ENCODE results near the gene TIMP4. TPM values are rescaled to one million over a fixed set of nuclear protein-coding genes. Genes with fewer than 3 reads are reported as not detected.

The TIMP4 gene
- total RNA-seq, 1 experiment from 2014 or later = 8.4 TPM

- no peak overlapping the region for H3K4me2 ChIP-seq (ENCODE audit: insufficient read depth, insufficient read length, low read length)
- TF ChIP-seq, protein P1, sequence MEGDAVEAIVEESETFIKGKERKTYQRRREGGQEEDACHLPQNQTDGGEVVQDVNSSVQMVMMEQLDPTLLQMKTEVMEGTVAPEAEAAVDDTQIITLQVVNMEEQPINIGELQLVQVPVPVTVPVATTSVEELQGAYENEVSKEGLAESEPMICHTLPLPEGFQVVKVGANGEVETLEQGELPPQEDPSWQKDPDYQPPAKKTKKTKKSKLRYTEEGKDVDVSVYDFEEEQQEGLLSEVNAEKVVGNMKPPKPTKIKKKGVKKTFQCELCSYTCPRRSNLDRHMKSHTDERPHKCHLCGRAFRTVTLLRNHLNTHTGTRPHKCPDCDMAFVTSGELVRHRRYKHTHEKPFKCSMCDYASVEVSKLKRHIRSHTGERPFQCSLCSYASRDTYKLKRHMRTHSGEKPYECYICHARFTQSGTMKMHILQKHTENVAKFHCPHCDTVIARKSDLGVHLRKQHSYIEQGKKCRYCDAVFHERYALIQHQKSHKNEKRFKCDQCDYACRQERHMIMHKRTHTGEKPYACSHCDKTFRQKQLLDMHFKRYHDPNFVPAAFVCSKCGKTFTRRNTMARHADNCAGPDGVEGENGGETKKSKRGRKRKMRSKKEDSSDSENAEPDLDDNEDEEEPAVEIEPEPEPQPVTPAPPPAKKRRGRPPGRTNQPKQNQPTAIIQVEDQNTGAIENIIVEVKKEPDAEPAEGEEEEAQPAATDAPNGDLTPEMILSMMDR (conservative IDR thresholded peaks at IDR 0.05) = no peak
- no peak overlapping the region for H3K56ac ChIP-seq (ENCODE audit: insufficient read length, low read depth, low read length)
- H2AFZ ChIP-seq (ENCODE audit: low read length) = no peak overlapping the region
- no peak for DNase-seq
- no CpG with 5 or more reads among the region's 16 CpGs for WGBS (ENCODE audit: extremely low coverage, insufficient read length, low lambda C conversion rate)
- H3K9ac ChIP-seq (ENCODE audit: extremely low read depth, insufficient read length, low read length) = no peak overlapping the region
- no peak overlapping the region for H2BK120ac ChIP-seq (ENCODE audit: low read depth, low read length, poor library complexity, severe bottlenecking)
- H3K9me3 ChIP-seq (ENCODE audit: control insufficient read depth, low read depth, low read length) = no peaks in the 10 kb centered on the region
- H4K5ac ChIP-seq (ENCODE audit: insufficient read length, low read depth, low read length) = no peak overlapping the region
- H3K36me3 Mint-ChIP-seq (ENCODE audit: insufficient read depth in 1 of 3, low read depth in 3 of 3) = no peaks in the 10 kb centered on the region; a peak in 2 of 7 replicates
- no peak overlapping the region for H4K8ac ChIP-seq (replicated peaks; ENCODE audit: insufficient read length, low read depth, low read length)
- no peak overlapping the region for H2BK15ac ChIP-seq (ENCODE audit: low read depth, low read length)
- H3K4ac ChIP-seq (ENCODE audit: low read depth, low read length) = no peak overlapping the region
- no peak overlapping the region for H2AK5ac ChIP-seq (ENCODE audit: insufficient read length, low read length)
- no peak overlapping the region for H3K4me3 Mint-ChIP-seq
- H3K27ac Mint-ChIP-seq = peak overlapping the region in 2 of 3 experiments; percentile 34 to 73; a peak in 3 of 7 replicates
- H2BK12ac ChIP-seq (ENCODE audit: insufficient read length, low read depth, low read length) = no peak overlapping the region
- H3K4me1 ChIP-seq (ENCODE audit: insufficient read depth, low read length) = no peaks in the 10 kb centered on the region
- no peak overlapping the region for H2BK20ac ChIP-seq (ENCODE audit: low read depth, low read length, poor library complexity, severe bottlenecking)
- no peaks in the 10 kb centered on the region for H3K9me3 Mint-ChIP-seq
- no peak overlapping the region for H3T11ph ChIP-seq (ENCODE audit: low read length)
- H3K27me3 Mint-ChIP-seq (ENCODE audit: low read depth) = no peaks in the 10 kb centered on the region
- no peak overlapping the region for H3K23ac ChIP-seq (ENCODE audit: insufficient read length, low read depth, low read length)
- no peaks in the 10 kb centered on the region for H3K79me1 ChIP-seq (ENCODE audit: insufficient read depth, low read depth, low read length, poor library complexity, severe bottlenecking)
- no peak overlapping the region for H3K18ac ChIP-seq (ENCODE audit: insufficient read length, low read depth, low read length)
- no peaks in the 10 kb centered on the region for H3K79me2 ChIP-seq (ENCODE audit: insufficient read depth, low read length)
- H4K20me1 ChIP-seq (ENCODE audit: control insufficient read depth, insufficient read depth, insufficient read length) = no peaks in the 10 kb centered on the region
- no peak overlapping the region; the same call in 1 of the 2 replicates for H3K14ac ChIP-seq (ENCODE audit: insufficient read depth, low read length)
- no peaks in the 10 kb centered on the region for H3K23me2 ChIP-seq (ENCODE audit: insufficient read length, low read depth, low read length, poor library complexity, severe bottlenecking)
- H3K27me3 ChIP-seq (ENCODE audit: insufficient read depth, low read length) = no peaks in the 10 kb centered on the region
- H4K91ac ChIP-seq (ENCODE audit: insufficient read length, low read depth, low read length) = no peak overlapping the region
- H3K4me1 Mint-ChIP-seq = peaks cover 2 to 4% of the 10 kb centered on the region in 2 experiments; a peak in 1 of 4 replicates
- no peak overlapping the region for H2BK5ac ChIP-seq (ENCODE audit: insufficient read length, low read length)
- no peak overlapping the region for H3K27ac ChIP-seq (ENCODE audit: insufficient read length, low read depth, low read length)
Measured at GRCh38 chr3:12182687-12183441, 24.2 kb upstream of the TIMP4 start.
